Activated naive CD4-positive, alpha-beta T cell (primary cell): Measurements from ENCODE around the gene ARF6.
"Not testable (repeated sequence)": the region's sequence is repeated elsewhere in the genome, so short reads cannot be mapped to it uniquely, and the experiment has no call there.

ENCODE experiments used
- DNase-seq, 4 experiments: peaks; one replicate each; lab custom pipeline; 2025; lab: John Stamatoyannopoulos, UW

The ARF6 gene

DNA sequence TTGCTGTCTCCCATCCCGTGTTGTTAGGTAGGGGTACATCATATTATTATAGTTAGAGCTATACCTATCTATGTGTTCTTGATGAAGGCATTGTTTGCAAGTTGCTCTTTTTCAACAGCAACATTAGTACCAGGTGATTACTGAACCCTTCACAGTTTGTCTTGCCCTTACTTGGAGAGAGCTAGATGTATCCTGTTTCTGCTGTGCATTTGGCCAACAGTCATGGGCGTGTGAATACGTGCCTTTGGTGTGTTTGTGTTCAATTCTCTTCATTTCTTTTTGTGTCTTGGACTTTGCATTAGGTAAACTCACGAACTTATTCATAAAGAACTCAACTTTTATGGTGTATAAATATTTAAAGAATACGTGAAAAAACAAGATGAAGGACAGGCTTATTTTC, 14.3 kb downstream of the ARF6 start:
- DNase-seq = no peak

DNA sequence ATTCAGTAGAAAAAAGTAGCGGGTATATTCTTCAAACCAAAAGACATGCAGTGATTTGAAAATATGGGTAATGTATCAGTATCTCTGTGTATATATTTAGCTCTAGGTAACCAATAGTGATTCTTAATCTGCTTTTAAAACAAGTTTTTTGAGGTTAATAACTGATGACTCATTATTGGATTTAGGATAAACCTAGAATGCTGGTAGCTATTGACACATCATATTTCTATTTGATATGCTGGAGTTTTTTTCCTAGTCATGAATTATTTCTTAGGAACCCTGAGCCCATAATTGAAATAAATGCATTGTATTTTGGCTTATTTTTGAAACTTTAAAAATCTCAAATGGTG, 15.5 kb downstream of the ARF6 start:
- no peak for DNase-seq

DNA sequence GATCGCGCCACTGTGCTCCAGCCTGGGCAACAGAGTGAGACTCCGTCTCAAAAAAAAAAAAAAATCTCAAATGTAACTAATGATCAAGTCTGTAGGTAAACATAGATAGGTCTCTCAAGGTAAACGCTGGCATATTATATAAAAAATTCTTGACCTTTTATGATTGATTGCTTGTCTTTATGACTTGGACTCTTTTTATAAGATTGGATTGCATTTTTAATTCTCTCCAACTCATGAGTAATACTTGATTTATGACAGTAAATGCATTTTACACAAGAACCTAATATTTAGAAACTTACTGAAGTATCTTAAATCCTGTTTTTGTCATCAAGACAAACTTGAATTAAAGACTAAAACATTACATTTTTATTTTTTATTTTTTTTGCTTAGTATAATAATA, 16.1 kb downstream of the ARF6 start:
- no peak for DNase-seq

DNA sequence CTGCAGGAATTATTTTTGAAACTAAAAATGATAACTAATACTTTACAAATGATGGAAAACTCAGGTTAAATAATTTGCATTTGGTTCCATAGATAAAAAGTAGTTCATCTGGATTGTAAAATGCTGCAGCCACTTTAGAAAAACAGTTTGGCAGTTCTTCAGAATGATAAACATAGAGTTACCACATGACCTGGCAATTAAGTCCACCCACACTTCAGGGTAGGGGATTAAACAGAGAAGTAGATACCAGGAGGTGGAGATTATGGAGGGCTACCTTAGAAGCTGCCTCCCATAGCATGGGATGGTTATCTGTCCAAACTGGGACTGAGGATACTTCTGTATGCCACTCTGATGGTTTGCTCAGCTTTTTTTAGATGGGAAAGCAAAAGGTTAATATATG, 22.2 kb downstream of the ARF6 start:
- no peak for DNase-seq

DNA sequence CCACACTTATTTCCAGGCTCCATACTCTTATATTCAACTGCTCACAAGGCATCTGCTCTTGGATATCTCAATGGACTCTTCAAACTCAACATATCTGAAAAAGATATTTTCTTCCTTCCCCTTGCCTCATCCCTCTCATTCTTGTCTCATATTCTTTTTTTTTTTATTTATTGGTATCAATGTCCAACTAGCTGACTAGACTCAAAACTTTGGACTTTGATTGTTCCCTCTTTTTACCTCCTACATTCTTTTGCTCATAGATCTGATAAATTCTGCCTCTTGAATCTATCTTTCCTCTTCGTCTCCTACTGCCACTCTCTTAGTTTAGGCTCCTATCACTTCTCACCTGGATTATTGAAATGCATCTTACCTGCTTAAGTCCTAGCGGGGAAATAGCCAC, 25.8 kb downstream of the ARF6 start:
- no peak for DNase-seq

DNA sequence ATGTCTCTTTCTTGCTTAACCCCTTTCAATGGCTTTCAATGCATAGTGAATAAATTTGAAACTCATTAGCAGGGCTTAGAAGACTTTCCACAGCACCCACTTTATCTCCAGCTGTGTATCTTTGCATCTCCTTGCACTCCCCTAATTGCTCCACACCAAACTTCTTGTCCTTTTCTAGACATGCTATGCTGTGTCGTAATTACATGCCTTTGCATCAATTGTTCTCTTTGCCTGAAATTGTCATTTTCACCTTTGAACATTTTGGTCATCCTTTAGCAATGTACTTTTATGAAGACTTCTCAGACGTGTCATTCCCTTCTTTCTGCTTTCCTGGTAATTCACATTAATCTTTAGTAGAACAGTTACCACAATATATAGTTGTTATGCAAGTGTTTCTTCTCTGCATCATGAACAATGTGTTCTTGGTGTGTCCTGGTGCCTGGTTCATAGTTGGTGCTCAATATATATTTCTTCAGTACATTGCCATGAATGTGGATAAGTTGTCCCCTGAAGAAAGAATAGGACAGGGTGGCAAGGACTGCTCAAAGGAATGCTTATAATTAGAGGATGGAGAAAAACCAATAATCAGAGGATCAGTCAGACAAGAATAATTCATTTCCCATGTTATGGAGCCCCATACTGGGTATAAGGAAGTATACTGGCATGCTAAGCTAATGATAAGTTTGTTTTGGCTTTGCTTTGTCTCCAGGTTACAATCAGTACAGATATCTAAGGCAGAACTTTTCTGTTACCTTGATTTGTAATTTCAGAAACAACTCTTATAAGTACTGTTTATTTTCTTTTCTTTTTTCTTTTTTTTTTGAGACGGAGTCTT, 27.2 kb downstream of the ARF6 start:
- no peak for DNase-seq

DNA sequence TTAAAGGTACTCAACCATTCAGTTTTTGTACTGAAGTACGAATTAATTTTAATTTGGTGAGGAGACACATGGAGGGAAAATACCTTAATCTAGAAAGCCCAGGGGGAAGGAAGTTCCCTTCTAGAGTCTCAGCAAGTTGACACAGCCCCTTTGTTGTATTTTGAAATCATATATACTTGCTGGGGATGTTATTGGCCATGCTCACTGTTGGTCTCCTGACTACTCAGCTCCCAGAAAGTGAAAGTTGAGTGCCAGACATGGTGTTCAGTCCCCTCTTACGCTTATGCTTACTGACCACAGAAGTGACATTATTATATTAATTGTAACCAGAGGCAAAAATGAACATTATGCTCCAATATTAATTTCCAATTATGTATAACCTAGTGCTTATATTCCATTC, 28.1 kb downstream of the ARF6 start:
- no peak for DNase-seq

DNA sequence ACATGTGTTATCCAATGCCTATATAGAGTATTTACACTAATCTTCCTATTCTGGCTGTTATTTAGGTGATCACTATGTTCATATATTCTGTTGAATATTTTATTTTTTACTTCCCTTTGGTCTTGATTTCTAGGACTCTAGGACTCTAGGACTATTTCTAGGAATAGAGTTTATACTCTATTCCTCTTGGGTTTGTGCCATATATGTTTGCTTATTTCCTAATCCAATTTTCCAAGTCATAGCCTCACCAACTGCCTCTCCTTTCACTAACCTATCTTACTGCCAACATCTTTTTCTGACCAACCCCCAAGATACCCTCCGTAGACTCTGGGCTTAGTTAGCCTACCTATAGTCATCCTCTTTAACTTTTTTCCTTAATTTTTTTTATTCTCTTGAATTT, 28.5 kb downstream of the ARF6 start:
- DNase-seq = no peak

DNA sequence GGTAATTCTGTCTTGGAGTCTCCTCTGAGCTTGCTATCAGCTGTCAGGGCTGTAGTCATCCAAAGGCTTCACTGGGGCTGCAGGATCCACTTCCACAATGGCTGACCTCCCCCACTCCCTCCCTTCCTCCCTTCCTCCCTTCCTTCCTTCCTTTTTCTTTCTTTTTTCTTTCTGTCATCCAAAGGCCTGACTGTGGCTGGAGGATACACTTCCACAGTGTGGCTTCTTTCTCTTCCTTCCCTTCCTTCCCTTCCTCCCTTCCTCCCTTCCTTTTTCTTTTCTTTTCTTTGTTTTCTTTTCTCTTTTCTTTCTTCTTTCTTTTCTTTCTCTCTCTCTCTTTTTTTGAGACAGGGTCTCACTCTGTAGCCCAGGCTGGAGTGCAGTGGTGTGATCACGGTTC, 30.6 kb downstream of the ARF6 start:
- no peak for DNase-seq

DNA sequence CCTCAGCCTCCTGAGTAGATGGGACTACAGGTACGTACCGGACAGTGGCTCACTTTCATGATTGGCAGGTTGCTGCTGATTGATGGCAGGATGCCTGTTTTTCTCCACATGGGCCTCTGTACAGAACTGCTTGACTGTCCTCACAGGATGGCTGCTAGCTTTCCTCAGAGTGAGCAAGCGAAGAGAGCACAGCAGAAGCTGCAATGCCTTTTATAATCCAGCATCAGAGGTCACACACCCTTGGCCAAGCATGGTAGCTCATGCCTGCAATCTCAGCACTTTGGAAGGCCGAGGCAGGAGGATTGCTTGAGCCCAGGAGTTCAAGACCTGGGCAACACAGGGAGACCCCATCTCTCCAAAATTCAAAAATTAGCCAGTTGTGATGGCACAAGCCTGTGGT, 31.0 kb downstream of the ARF6 start:
- no peak for DNase-seq

DNA sequence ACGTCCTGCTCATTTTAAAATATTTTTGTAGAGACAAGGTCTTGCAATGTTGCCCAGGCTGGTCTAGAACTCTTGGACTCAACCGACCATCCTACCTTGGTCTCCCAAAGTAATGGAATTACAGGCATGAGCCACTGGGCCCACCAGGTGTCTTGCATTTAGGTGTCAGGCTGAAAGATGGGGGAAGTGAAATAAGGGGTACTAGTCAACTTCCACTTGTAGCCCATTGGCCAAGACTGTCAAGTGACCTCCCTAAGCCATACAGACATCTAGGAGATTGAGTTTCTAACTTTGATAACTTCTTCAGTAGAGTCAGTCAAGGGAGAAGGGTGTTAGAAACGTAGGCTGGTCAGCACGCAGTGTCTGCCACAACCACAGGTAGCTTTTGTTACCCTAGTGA, 32.0 kb downstream of the ARF6 start:
- no peak for DNase-seq

DNA sequence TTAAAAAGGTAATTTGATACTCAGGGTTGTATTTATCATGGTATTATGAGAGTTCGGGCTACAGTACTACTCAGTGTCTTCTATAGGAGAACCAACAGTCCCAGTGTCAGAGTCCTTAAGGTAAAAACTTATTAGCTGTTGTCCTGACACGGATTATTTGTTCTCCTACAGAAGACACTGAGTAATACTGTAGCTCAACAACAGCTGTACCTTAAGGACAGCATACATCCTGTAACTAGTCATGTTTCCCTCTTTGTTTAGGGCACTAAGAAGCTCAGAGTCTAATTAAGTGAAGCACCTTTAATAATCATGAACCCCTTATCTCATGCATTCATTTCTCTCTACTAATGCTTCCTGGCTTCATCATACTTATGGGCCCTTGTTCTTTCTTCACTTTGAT, 33.9 kb downstream of the ARF6 start:
- DNase-seq = no peak

DNA sequence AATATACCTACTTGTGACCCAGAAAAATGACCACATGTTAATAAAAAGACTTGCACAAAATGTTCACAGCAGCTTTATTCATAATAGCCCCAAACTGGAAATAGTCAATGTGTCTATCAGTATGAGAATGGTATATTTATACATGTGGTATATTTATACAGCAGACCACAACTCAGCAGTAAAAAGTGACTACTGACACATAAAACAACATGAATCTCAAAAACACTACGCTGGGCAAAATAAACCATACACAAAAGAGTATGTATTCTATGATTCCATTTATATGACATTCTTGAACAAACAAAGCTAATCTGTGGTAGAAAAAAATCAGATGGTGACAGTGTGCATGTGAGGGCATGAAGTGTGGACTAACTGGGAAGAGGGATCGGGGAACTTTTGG, 35.1 kb downstream of the ARF6 start:
- no peak for DNase-seq

DNA sequence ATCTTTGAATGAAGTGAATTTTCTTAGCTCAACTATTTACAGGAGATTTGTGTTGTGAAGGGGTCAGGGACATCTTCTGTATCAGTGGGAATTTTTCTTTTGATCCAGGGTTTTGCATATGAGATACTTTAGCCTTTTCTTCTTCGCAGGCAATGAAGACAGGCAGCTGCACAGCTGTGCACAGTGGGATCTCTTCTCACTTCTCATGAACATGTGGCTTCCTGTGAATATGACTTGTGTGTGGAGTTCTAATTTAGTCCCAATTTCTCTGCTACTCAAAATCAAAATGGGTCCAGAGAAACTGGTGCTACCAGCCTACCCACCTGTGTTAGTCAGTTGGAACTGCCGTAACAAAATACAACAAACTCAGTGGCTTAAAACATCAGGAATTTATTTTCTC, 37.8 kb downstream of the ARF6 start:
- DNase-seq = no peak

DNA sequence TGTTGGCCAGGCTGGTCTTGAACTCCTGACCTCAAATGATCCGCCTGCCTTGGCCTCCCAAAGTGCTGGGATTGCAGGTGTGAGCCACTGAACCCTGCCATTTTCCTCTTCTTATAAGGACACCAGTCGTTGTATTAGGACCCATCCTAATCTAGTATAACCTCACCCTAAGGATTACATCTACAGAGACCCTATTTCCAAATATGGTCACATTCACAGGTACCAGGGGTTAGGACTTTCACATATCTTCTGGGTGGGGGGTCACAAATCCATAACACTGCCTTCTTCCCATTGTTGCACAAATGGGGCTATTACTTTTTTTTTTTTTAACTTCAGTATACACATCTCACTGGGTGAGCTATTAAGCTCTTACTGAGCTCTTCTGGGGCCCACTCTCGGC, 38.6 kb downstream of the ARF6 start:
- DNase-seq = no peak

DNA sequence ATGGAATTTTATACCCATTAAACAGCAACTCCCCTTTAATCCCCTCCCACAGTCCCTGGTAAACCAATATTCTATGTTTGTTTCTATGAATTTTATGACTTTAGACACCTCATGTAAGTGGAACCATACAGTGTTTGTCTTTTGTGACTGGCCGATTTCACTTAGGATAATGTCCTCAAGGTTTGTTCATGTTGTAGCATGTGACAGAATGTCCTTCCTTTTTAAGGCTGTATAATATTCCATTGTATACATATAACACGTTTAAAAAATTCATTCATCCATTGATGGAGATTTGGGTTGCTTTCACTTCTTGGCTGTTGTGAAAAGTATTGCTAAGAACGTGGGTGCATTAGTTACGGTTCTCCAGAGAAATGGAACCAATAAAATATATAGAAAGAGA, 40.2 kb downstream of the ARF6 start:
- DNase-seq = no peak

DNA sequence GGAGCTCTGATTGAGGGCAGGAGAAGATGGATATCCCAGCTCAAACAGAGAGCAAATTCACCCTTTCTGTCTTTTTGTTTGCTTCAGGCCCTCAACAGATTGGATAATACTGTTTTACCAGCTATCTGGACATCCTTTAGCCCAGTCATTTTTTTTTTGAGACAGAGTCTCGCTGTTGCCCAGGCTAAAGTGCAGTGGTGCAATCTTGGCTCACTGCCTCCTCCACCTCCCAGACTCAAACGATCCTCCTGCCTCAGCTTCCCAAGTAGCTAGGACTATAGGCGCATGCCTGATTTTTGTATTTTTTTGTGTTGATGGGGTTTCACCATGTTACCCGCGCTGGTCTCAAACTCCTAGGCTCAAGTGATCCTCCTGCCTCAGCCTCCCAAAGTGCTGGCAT, 40.8 kb downstream of the ARF6 start:
- DNase-seq = no peak

DNA sequence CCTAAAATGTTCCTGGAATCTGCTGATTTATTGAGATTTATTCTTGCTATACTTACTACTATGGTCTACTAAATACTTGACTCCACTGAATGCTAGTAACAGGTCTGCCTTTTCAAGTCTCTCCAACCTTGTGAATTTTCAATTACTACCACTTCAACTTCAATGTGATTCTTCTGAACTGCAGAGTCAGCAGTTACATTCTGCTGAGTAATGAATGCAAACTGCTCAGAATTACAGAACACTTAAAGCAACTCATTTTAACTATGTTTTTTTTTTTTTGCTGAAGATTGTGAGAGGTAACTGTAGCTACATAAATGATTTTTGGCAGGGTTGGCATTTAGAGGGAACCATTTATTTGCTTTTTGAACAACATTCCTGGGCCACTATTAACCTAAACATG, 41.8 kb downstream of the ARF6 start:
- no peak for DNase-seq

DNA sequence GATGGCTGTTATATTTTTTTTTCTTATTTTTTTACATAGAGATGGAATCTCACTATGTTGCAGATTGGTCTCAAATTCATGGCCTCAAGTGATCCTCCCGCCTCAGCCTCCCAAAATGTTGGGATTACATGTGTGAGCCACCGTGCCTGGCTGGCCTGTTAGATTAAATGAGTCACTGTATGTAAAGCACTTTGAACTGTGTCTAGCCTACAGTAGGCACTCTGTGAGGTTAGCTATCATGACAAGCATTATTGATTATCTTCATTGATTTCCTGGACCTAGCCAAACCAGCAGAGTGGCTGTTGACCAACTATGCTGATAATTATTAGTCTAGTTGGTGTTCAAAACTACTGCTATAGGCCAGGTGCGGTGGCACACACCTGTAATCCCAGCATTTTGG, 42.6 kb downstream of the ARF6 start:
- no peak for DNase-seq

DNA sequence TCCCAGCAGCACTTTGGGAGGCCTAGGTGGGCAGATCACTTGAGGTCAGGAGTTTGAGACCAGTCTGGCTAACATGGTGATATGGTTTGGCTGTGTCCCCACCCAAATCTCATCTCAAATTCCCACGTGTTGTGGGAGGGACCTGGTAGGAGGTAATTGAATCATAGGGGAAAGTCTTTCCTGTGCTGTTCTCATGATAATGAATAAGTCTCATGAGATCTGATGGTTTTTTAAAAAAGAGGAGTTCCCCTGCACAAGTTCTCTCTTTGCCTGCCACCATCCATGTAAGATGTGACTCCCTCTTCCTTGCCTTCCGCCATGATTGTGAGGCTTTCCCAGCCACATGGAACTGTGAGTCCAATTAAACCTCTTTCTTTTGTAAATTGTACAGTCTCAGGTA, 43.4 kb downstream of the ARF6 start:
- DNase-seq = not testable (repeated sequence)

DNA sequence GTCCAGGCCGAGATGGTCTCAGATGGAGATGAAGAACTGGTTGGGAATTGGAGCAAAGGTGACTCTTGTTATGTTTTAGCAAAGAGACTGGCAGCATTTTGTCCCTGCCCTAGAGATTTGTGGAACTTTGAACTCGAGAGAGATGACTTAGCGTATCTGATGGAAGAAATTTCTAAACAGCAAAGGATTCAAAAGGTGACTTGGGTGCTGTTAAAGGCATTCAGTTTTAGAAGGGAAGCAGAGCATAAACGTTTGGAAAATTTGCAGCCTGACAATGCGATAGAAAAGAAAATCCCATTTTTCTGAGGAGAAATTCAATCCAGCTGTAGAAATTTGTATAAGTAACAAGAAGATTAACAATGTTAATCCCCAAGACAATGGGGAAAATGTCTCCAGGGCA, 44.0 kb downstream of the ARF6 start:
- not testable (repeated sequence) for DNase-seq

DNA sequence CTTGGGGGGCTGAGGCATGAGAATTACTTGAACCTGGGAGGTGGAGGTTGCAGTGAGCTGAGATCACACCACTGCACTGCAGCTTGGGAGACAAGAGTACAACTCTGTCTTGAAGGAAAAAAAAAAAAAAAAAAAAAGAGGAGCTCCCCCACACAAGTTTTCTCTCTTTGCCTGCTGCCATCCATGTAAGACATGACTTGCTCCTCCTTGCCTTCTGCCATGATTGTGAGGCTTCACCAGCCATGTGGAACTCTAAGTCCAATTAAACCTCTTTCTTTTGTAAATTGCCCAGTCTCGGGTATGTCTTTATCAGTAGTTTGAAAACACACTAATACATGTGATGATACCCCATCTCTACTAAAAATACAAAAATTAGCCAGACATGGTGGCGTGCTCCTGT, 46.3 kb downstream of the ARF6 start:
- not testable (repeated sequence) for DNase-seq

DNA sequence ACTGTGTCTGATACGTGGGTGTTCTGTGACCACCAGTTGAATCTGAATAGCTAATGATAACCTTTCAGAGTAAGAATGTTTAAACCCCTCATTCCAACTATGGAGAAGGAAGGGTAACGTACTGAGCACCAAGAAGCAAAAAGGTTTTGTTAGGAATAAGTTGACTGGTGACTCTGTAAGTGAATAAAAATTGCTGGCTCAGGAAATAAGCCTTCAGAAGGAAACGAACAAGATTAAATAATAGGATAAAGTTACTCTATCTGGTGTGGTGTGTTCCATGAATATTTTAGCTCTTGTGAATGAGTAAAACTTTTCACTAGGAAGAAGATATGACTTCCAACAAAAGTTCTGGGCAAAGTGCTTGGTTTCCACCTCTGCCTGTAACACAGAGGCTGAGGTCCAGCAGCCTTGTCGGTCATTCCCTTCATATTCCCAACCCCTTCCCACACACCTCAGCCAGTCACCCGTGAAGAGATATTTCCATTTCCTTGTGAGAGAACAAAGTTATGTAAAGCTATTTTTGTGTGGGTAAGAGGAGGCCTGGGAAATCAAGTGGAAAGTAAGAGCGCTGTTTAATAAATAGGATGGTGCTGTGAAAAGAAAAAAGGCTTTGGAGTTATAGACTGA, 47.1 kb downstream of the ARF6 start:
- no peak for DNase-seq

DNA sequence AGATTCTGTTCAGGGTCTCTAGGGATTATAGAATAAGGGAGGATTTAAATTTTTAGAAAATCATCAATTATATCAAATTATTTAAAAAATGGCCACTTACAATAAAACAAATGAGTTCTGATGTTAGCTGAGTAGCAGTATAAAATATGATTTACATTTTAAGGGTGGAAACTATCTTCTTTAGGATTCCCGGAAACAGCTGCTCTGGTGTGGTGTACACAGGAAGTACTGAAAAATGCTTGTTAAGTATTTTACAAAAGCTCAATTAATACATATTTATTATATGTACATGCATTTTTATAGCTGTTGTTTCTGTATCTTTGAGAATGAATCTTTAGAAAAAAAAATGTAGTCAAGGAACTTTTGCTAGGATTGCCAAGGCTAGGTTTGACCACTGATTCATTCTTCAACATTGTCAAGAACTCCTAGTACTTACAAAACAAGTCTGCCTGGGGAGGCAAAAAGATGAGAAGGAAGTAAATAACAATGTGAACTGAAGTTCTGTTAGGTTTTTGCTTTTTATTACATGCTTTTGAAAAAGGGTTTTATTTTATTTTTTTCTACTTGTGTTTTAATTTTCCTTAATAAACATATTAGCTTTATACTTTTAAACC, 48.0 kb downstream of the ARF6 start:
- DNase-seq = no peak
